ENCODE results near the gene RBM4B. TPM values are rescaled to one million over a fixed set of nuclear protein-coding genes. Genes with fewer than 3 reads are reported as not detected.
A peak's percentile ranks its signal among the peaks of the same experiment; 100 is the strongest.

Gene RBM4B
- total RNA-seq, 2 experiments from 2014 or later, result 12.2 to 15.5 TPM

DNA sequence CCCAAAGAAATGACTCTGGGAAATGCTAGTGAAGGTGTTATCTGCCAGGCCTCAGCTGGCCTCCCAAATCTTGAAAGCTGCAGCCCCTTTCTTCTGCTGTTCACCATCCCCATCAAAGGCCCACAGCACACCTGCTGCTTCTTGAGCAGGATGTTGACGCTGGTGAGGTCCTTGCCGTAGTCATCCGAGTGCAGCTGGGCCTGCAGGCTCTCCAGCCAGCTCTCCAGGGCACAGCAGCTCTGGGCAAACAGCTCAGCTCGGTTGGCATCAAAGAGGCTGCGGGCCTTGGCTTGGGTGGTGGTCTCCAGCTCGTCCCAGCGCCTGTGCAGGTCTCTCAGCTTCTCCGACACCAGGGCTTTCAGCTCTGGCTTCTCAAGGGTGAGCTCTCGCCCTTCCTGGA lies 18.5 kb upstream of the RBM4B start:
- DNase-seq, result no peak
- Mint-ChIP-seq H3K27ac (no peak overlapping the region), H3K27me3 (no peaks in the 10 kb centered on the region), H3K4me3 (no peak overlapping the region), H3K4me1 (peaks cover 2% of the 10 kb centered on the region), H3K9me3 (peaks cover 2% of the 10 kb centered on the region), H3K36me3 (no peaks in the 10 kb centered on the region)

DNA sequence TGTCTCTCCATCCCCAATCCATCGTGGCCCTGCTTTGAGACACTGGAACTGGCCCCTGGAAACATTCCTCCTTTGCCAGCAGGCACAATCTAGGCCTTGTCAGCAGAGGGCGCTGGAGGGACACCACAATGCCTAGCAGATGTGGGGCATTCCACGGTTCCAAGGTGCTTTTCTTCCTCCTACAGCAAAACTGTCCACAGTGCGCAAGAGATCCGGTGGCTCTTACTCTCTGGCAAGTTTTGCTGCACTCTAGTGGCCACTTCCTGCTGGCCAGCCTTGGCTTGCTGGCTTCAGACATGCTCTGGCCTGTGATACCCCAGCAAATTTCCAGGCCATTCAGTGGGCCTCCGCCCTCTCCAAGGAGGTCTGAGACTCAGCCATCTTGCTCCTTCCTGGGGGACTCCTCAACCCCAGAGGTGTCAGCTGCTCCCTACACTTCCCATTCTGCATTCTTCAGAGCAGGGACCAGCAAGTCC lies 17.1 kb upstream of the RBM4B start:
- no peak overlapping the region for H3K4me3 Mint-ChIP-seq
- no peak overlapping the region for H3K27ac Mint-ChIP-seq

DNA sequence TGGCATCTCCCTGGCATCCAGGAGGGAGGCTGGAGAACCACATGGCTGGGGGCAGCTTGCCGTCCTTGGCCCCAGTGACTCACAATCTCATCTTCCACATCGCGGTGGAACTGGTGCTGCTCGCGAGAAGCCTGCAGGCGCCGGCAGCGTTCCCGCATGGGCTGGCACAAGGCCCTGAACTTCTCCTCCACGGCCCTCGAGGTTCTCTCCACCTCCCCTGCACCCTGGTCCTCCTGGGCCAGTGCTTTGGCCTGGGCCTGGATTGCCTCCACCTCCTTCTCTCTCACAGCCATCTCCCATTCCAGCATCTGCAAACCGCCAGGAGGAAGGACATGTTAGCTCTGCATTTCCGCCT lies 16.3 kb upstream of the RBM4B start:
- DNase-seq, result no peak
- no peak overlapping the region for H3K4me3 Mint-ChIP-seq
- H3K27me3 Mint-ChIP-seq, result no peaks in the 10 kb centered on the region
- peaks cover 2% of the 10 kb centered on the region for H3K4me1 Mint-ChIP-seq
- no peaks in the 10 kb centered on the region for H3K36me3 Mint-ChIP-seq
- H3K9me3 Mint-ChIP-seq, result no peaks in the 10 kb centered on the region
- H3K27ac Mint-ChIP-seq, result no peak overlapping the region

More for the DNA sequence above, 17.1 kb upstream of the RBM4B start:
- H3K36me3 Mint-ChIP-seq, result no peaks in the 10 kb centered on the region
- peaks cover 2% of the 10 kb centered on the region for H3K4me1 Mint-ChIP-seq
- no peaks in the 10 kb centered on the region for H3K27me3 Mint-ChIP-seq
- peaks cover under 1% of the 10 kb centered on the region for H3K9me3 Mint-ChIP-seq
- DNase-seq, result peak; percentile 75

DNA sequence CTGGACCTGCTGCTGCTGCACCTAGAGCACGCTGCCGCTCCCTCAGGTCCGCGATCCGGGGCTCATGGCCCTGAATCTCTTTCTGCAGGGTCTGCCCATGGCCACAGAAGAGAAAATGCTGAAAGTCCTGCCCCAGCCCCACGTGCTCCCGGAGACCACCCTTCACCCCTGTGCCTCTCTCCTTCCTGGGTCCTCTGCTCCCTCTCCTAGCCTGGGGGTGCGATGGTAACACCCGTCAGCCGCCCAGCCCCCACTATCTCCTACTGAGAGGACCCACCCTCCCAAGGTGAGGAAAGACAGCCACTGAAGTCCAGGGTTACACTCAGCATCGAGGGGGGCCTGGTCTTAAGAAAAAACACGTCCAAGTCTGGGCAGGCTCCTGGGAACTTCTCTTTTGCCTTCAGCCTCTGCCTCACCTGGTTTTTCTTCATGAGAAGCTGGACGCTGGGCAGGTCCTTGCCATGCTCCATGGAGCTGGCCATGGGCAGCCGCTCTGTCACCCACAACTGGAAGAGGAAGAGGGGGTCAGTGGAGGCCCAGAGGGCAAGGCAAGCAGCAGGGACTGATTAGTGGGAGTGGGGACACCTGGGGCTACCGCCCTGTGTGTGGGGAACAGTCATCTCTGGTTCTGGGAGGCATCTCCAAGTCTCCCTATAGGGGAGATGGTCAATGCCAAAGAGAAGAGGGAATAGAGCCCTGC lies 15.8 kb upstream of the RBM4B start:
- Mint-ChIP-seq H3K27me3 (no peaks in the 10 kb centered on the region), H3K4me1 (peaks cover 2% of the 10 kb centered on the region), H3K27ac (no peak overlapping the region), H3K4me3 (no peak overlapping the region), H3K36me3 (no peaks in the 10 kb centered on the region), H3K9me3 (no peaks in the 10 kb centered on the region)
- DNase-seq, result no peak

DNA sequence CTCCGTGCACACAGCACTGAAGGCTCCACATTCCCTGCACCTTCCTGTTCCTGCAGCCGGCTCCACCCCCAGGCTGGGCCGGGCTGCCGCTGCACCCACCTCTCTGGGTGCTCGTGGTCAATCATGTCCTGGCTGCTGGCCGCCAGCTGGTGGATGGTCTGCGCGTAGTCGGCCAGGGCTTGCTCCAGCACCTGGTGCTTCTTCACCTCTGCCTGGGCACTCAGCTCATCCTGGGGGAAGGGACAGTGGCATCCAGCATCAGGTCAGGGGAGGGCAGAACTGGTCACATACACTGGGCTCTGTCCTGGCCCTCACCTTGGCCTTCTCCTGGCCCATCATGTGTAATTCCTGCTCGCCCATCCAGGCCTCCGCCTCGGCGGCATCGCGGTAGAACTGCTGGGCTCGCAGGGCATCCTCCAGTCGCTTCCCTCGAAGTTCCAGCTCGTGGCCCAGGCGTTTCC lies 15.2 kb upstream of the RBM4B start:
- Mint-ChIP-seq H3K36me3 (no peaks in the 10 kb centered on the region), H3K9me3 (no peaks in the 10 kb centered on the region), H3K4me3 (no peak overlapping the region), H3K27ac (no peak overlapping the region), H3K27me3 (no peaks in the 10 kb centered on the region), H3K4me1 (peaks cover 2% of the 10 kb centered on the region)
- no peak for DNase-seq

DNA sequence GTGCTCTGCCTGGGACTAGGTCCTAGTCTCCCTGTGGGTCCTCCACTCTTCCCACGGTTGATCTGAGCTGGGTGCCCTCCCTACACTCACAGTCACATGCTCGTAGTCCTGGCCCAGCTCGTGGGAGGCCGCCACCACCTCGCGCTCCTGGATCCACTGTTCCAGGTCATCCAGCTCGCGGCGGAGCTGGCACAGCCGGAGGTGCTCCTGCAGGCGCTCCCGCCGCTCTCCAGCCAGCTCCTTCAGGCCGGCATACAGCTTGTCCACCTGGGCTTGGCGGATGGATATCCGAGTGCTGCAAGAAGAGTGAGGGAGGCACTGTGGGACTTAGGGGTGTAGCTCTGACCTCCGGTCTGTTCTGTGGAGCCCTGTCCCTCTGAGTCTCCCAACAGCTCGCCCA lies 14.8 kb upstream of the RBM4B start:
- H3K27ac Mint-ChIP-seq, result no peak overlapping the region
- H3K4me3 Mint-ChIP-seq, result no peak overlapping the region
- H3K4me1 Mint-ChIP-seq, result peaks cover 2% of the 10 kb centered on the region
- no peak for DNase-seq
- no peaks in the 10 kb centered on the region for H3K9me3 Mint-ChIP-seq
- H3K36me3 Mint-ChIP-seq, result no peaks in the 10 kb centered on the region
- no peaks in the 10 kb centered on the region for H3K27me3 Mint-ChIP-seq

DNA sequence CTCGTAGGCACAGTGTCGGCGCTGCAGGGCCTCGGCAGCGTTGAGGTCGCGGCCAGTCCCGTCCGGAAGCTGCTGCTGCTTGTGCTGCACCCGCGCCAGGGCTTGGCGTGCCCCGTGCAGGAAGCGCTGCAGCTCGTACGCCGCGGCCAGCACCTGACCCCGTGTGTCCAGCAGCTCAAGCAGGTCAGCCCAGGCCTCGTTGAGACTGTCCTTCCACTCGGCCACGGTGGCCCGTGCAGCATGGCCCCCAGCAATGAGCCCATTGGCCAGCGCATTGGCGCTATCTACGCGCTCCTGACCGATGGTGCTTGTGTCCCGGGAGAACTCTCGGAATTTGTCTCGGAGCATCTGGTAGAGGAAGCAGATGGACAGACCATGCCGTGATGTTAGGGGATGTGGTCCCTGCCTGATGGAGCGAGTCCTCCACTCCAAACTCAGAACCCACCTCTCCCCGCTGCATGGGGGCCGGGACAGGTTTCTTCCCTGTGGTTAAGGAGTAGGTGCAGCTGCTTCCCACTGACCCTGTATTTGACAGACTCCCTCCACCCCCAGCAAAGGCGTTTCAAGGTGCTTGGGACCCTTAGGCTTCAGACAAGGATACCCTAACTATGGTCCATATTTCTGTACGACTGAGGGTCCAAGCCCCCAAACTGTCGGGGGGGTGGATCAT lies 13.8 kb upstream of the RBM4B start:
- H3K4me3 Mint-ChIP-seq, result no peak overlapping the region
- no peak for DNase-seq
- no peak overlapping the region for H3K27ac Mint-ChIP-seq
- H3K36me3 Mint-ChIP-seq, result no peaks in the 10 kb centered on the region
- no peaks in the 10 kb centered on the region for H3K27me3 Mint-ChIP-seq
- H3K4me1 Mint-ChIP-seq, result peaks cover 2% of the 10 kb centered on the region
- H3K9me3 Mint-ChIP-seq, result no peaks in the 10 kb centered on the region

DNA sequence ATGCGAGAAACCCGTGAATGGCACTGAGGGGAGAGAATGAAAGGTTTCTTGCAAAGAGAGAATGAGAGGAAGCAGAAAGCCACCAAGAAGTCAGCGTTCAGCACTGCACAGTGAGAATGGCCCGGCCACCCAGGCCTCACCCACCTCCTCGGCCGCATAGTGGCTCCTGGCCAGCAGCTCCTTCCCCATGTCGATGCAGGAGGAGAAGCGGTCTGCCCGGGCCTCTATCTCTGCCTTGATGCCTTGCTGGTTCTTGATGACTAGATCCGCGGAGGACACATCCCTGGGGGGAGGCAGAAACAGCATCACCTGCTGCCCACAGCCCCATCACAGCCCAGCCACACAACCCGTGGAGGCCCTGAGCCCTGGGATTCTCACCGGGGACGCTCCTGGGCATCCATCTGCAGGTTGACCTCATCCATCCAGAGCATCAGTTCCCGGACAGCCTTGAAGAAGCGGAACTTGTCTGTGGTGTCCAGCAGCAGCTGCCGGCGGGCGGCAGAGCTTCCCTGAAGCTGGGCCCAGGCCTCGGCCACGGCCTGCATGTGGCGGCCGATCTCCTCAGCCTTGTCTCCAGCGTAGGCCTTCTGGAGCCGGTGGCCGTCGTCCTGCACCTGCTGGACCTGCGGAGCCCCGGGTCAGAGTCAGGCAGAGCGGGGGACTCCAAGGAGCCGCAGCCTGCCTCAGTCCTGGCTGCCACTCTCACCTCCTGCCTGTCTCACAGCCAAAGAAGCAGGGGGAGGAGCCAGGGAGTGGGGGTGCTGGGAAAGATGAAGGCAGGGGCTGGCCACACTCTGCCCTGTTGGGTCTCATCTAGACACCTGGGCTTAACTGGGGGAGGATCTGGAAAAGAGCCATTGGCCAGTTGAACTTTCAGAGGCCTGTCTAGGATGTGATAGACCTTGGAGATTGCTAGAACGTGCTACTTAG lies 12.2 kb upstream of the RBM4B start:
- no peak for DNase-seq
- H3K9me3 Mint-ChIP-seq, result no peaks in the 10 kb centered on the region
- H3K36me3 Mint-ChIP-seq, result no peaks in the 10 kb centered on the region
- peaks cover 1% of the 10 kb centered on the region for H3K4me1 Mint-ChIP-seq
- no peak overlapping the region for H3K4me3 Mint-ChIP-seq
- H3K27ac Mint-ChIP-seq, result no peak overlapping the region
- H3K27me3 Mint-ChIP-seq, result no peaks in the 10 kb centered on the region

DNA sequence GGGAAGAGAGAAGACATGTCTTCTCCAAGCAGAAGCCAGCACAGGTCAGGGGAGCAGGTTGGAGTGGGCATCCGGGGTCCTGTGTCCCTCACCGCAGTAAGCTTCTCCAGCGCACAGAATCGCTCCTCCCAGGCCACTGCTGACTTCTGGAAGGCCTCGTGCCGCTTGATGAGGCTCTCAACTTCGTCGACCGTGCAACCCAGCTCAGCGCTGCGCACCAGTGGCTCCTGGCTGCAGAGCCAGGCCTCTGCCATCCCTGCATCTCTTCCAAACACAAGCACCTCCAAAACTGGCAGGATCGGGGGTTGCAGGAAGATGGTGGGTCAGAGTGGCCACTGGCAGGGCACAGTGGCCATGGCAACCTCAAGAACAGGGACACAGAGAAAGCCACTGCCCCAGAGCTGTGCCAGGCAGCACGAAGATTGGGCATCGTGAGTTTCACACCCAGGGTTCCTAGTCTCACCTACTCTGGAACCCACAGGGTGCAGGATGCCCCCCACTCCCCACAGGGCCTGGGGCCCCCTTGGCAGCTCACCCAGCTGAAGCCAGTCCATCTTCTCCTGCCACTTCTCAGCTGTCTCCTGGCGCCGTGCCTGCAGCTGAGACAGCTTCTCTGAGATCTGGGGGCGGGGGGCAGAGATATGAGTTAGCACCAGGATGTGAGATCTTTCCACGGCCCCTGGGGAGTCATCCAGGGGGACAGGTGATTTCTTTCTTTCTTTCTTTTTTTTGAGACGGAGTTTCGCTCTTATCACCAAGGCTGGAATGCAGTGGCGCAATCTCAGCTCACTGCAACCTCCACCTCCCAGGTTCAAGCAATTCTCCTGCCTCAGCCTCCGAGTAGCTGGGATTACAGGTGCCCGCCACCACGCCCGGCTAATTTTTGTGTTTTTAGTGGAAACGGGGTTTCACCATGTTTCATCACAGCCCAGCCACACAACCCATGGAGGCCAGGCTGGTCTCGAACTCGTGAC lies 11.2 kb upstream of the RBM4B start:
- no peaks in the 10 kb centered on the region for H3K4me1 Mint-ChIP-seq
- H3K36me3 Mint-ChIP-seq, result no peaks in the 10 kb centered on the region
- H3K4me3 Mint-ChIP-seq, result no peak overlapping the region
- no peak for DNase-seq
- no peak overlapping the region for H3K27ac Mint-ChIP-seq
- no peaks in the 10 kb centered on the region for H3K9me3 Mint-ChIP-seq
- H3K27me3 Mint-ChIP-seq, result no peaks in the 10 kb centered on the region

DNA sequence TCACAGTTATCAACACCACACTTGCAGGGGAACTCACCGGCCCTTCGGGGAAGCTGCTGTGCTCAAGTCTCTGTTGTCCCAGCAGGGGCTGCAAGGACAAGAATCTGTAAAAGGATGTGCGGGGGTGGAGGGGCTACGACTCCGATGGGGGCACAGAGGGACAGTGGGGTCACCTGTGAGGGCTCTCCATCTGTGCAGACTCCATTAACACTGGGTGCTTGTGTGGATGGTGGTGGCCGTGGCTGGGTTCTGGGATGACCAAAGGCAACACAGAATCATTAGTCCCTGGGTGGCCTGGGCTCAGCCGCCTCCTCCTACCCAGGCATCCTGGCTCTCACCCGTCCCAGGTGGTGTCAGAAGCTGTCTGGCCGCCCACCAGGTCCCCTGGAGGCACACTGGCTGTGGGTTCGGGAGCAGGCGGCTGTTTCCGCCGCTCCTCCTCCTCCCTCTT lies 10.2 kb upstream of the RBM4B start:
- Mint-ChIP-seq H3K4me1 (no peaks in the 10 kb centered on the region), H3K4me3 (no peak overlapping the region), H3K27me3 (no peaks in the 10 kb centered on the region), H3K27ac (no peak overlapping the region), H3K36me3 (no peaks in the 10 kb centered on the region), H3K9me3 (no peaks in the 10 kb centered on the region)
- DNase-seq, result no peak

DNA sequence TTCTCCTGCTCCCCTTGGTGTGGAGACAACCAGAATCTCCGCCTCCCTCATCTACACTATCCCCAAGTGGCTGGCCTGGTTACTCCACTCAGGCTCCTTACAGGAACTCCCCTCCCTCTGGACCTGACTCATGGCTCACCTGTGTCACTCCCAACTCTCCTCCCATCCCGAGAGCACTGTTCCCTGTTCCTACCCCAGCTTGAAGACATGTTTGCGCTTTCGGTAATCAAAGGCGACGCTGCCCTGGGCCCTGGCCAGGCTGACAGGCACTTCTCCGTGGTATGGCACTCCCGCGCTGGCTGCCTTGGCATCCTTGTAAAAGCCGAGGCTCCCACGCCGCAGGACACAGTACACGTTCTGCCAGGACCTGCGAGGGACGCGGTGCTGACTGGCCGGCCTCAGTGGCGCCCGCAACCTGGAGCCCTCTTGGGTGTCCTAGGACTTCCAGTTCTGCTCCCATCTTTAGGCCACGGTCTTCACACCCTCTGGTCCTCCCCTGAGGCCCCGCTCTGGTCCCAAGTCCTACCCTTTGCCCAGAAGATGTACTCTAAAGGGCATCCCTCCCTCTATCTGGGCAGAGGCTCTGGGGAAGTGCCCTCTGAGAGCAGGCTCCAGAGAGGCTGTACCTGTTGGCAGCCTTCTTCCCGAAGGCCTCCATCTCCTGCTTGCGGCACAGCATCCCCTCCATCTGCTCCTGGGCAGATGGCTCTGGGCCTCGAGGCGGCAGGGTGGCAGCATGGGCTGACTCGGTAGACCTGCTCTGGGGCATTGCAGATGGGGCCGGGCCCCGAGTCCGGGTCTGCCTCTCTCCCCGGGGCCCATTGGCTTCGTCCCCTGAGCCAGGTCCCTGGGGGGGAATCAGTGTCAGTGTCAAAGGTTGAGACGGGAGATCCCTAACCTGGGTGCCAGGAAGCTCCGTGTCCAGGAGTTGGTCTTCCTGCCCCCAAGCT lies 9.4 kb upstream of the RBM4B start:
- Mint-ChIP-seq H3K9me3 (no peaks in the 10 kb centered on the region), H3K36me3 (no peaks in the 10 kb centered on the region), H3K27ac (no peak overlapping the region), H3K4me1 (no peaks in the 10 kb centered on the region), H3K4me3 (no peak overlapping the region), H3K27me3 (no peaks in the 10 kb centered on the region)
- DNase-seq, result no peak

DNA sequence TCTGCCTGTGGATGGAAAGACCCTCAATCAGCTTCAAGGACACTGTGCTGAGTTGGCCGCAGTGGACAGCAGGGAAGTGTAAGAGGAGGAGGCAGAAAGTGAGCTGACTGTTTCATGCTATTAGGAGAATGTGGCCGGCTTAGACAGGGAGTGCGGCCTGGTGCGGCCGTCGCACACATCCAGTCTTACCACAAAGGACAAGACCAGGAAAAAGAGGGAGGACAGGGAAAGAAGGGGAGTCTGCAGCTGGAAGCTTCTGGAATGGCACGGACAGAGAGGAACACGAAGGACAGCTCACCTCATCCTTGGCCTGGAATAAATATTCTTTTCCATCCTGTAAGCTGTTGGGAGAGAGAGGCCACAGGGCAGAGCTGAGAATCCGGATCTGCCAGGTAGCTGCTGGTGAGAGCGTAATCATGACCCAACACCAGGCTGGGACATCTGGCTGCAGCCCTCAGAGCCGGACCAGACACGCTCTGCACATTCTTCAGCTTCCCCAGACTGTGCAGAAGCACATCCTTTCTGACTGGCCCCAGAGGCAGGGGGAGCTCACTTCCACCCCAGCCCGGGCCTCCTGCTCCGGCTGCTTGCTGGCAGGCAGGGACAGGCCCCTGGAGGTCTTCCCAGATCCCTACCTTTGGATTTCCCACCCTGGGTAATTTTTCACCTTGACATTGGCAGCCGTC lies 8.6 kb upstream of the RBM4B start:
- no peaks in the 10 kb centered on the region for H3K27me3 Mint-ChIP-seq

More for the DNA sequence above, 8.6 kb upstream of the RBM4B start:
- H3K9me3 Mint-ChIP-seq, result no peaks in the 10 kb centered on the region
- no peaks in the 10 kb centered on the region for H3K4me1 Mint-ChIP-seq
- H3K36me3 Mint-ChIP-seq, result no peaks in the 10 kb centered on the region
- H3K4me3 Mint-ChIP-seq, result no peak overlapping the region
- H3K27ac Mint-ChIP-seq, result no peak overlapping the region
- DNase-seq, result no peak
